ENCODE measurements around the gene NCBP3.

The NCBP3 gene

GRCh38 chr17:3799181-3799945 lies 46.7 kb downstream of the NCBP3 start:
- ChIA-PET POLR2A (no interaction called here), CTCF (interaction anchor here (2.0 kb wide), 1 partner anchor 62 kb away, joined by 8 read pairs; no protein-coding TSS in a partner anchor)
- H3K4me3 ChIP-seq (ENCODE audit: low read depth, low read length), result no peak overlapping the region
- no peak for TF ChIP-seq CTCF (IDR thresholded peaks at IDR 0.05; ENCODE audit: insufficient read depth, low read length, missing control alignments)
- DNase-seq (ENCODE audit: low read depth, low spot score), result no peak

- ChIA-PET POLR2A (no interaction called here), CTCF (no interaction called here)
- DNase-seq (ENCODE audit: low read depth, low spot score), result no peak
- TF ChIP-seq CTCF (IDR thresholded peaks at IDR 0.05; ENCODE audit: insufficient read depth, low read length, missing control alignments), result no peak
- no peak overlapping the region for H3K4me3 ChIP-seq (ENCODE audit: low read depth, low read length)
These were observed 47.5 kb downstream of the NCBP3 start for GRCh38 chr17:3798273-3799180.

GRCh38 chr17:3796822-3797170 lies 49.2 kb downstream of the NCBP3 start:
- DNase-seq (ENCODE audit: low read depth, low spot score), result no peak
- TF ChIP-seq CTCF (IDR thresholded peaks at IDR 0.05; ENCODE audit: insufficient read depth, low read length, missing control alignments), result no peak
- ChIA-PET POLR2A (no interaction called here), CTCF (no interaction called here)
- H3K4me3 ChIP-seq (ENCODE audit: low read depth, low read length), result no peak overlapping the region

- no peak for TF ChIP-seq CTCF (IDR thresholded peaks at IDR 0.05; ENCODE audit: insufficient read depth, low read length, missing control alignments)
- POLR2A ChIA-PET, result interaction anchor here (0.6 kb wide), 1 partner anchor 109 kb away, joined by 3 read pairs; no protein-coding TSS in a partner anchor
- H3K4me3 ChIP-seq (ENCODE audit: low read depth, low read length), result no peak overlapping the region
- DNase-seq (ENCODE audit: low read depth, low spot score), result no peak
- CTCF ChIA-PET, result interaction anchor here (2.0 kb wide), 1 partner anchor 30 kb away, joined by 7 read pairs; no protein-coding TSS in a partner anchor
These were observed 49.8 kb downstream of the NCBP3 start for GRCh38 chr17:3796110-3796821.

- no peak for DNase-seq (ENCODE audit: low read depth, low spot score)
- ChIA-PET CTCF (interaction anchor here (2.0 kb wide), 1 partner anchor 31 kb away, joined by 7 read pairs; no protein-coding TSS in a partner anchor), POLR2A (interaction anchor here (0.6 kb wide), 2 partner anchors 41 to 110 kb away, joined by 3 to 6 read pairs; no protein-coding TSS in a partner anchor)
- no peak overlapping the region for H3K4me3 ChIP-seq (ENCODE audit: low read depth, low read length)
- no peak for TF ChIP-seq CTCF (IDR thresholded peaks at IDR 0.05; ENCODE audit: insufficient read depth, low read length, missing control alignments)
These were observed 50.5 kb downstream of the NCBP3 start for GRCh38 chr17:3795390-3796102.
